Mononuclear cell (primary cell): Measurements from ENCODE around the gene DAB1. TPM values are rescaled to one million over a fixed set of nuclear protein-coding genes. Genes with fewer than 3 reads are reported as not detected.

Experiments
- H3K27me3 ChIP-seq: 2 replicates; pipeline ENCODE4 v1.6.0; 2011; ENCODE audit warnings: low read length, control low read depth; ENCODE audit not compliant: insufficient read depth
- H3K4me1 ChIP-seq: 2 replicates; pipeline ENCODE4 v1.5.1; 2011; ENCODE audit warnings: mild to moderate bottlenecking, low read length, control low read depth; ENCODE audit not compliant: insufficient read depth
- H3K4me3 ChIP-seq: 2 replicates; pipeline ENCODE4 v1.5.1; 2011; ENCODE audit warnings: mild to moderate bottlenecking, low read length, moderate library complexity
- H3K9me3 ChIP-seq: 2 replicates; pipeline ENCODE4 v1.5.1; 2011; ENCODE audit warnings: low read depth, mild to moderate bottlenecking, control low read depth, low read length
- total RNA-seq: library from RNA; depleted of rRNA; stranded (reverse); fragments of >200 nt; gene quantifications from one replicate; pipeline ENCODE4 v1.2.3, GENCODE V29; 2012

The DAB1 gene
- total RNA-seq, 1 donor: 0.42 TPM

- no peaks in the 10 kb centered on the region for H3K4me1 ChIP-seq
- no peak overlapping the region for H3K4me3 ChIP-seq
- no peaks in the 10 kb centered on the region for H3K27me3 ChIP-seq
- no peaks in the 10 kb centered on the region for H3K9me3 ChIP-seq
These were observed 399.0 kb downstream of the DAB1 start for GRCh38 chr1:57024855-57025254.

- H3K27me3 ChIP-seq: no peaks in the 10 kb centered on the region
- no peaks in the 10 kb centered on the region for H3K9me3 ChIP-seq
- no peaks in the 10 kb centered on the region for H3K4me1 ChIP-seq
- no peak overlapping the region for H3K4me3 ChIP-seq
These were observed 399.4 kb downstream of the DAB1 start for GRCh38 chr1:57024428-57024827.

GRCh38 chr1:57020216-57020615 lies 403.6 kb downstream of the DAB1 start:
- no peaks in the 10 kb centered on the region for H3K9me3 ChIP-seq
- no peaks in the 10 kb centered on the region for H3K4me1 ChIP-seq
- no peak overlapping the region for H3K4me3 ChIP-seq
- no peaks in the 10 kb centered on the region for H3K27me3 ChIP-seq

GRCh38 chr1:57019236-57019839 lies 404.5 kb downstream of the DAB1 start:
- Histone ChIP-seq H3K9me3 (no peaks in the 10 kb centered on the region), H3K27me3 (no peaks in the 10 kb centered on the region), H3K4me1 (no peaks in the 10 kb centered on the region), H3K4me3 (no peak overlapping the region)

- Histone ChIP-seq H3K4me1 (no peaks in the 10 kb centered on the region), H3K4me3 (no peak overlapping the region), H3K9me3 (no peaks in the 10 kb centered on the region), H3K27me3 (no peaks in the 10 kb centered on the region)
These were observed 405.7 kb downstream of the DAB1 start for GRCh38 chr1:57018119-57018518.

GRCh38 chr1:57017717-57018116 lies 406.1 kb downstream of the DAB1 start:
- Histone ChIP-seq H3K4me3 (no peak overlapping the region), H3K9me3 (no peaks in the 10 kb centered on the region), H3K4me1 (no peaks in the 10 kb centered on the region)

GRCh38 chr1:57017200-57017599 lies 406.7 kb downstream of the DAB1 start:
- H3K27me3 ChIP-seq: no peaks in the 10 kb centered on the region
- H3K9me3 ChIP-seq: no peaks in the 10 kb centered on the region
- no peak overlapping the region for H3K4me3 ChIP-seq
- no peaks in the 10 kb centered on the region for H3K4me1 ChIP-seq

More at GRCh38 chr1:57017717-57018116, 406.1 kb downstream of the DAB1 start:
- H3K27me3 ChIP-seq: no peaks in the 10 kb centered on the region

GRCh38 chr1:57015071-57015470 lies 408.8 kb downstream of the DAB1 start:
- Histone ChIP-seq H3K27me3 (no peaks in the 10 kb centered on the region), H3K9me3 (no peaks in the 10 kb centered on the region), H3K4me1 (no peaks in the 10 kb centered on the region), H3K4me3 (no peak overlapping the region)

GRCh38 chr1:57013522-57013921 lies 410.3 kb downstream of the DAB1 start:
- Histone ChIP-seq H3K4me3 (no peak overlapping the region), H3K9me3 (no peaks in the 10 kb centered on the region), H3K27me3 (no peaks in the 10 kb centered on the region), H3K4me1 (no peaks in the 10 kb centered on the region)

GRCh38 chr1:57012315-57012714 lies 411.5 kb downstream of the DAB1 start:
- H3K4me1 ChIP-seq: no peaks in the 10 kb centered on the region
- no peak overlapping the region for H3K4me3 ChIP-seq
- no peaks in the 10 kb centered on the region for H3K9me3 ChIP-seq
- no peaks in the 10 kb centered on the region for H3K27me3 ChIP-seq

GRCh38 chr1:57010511-57010910 lies 413.3 kb downstream of the DAB1 start:
- Histone ChIP-seq H3K27me3 (no peaks in the 10 kb centered on the region), H3K4me1 (no peaks in the 10 kb centered on the region), H3K9me3 (no peaks in the 10 kb centered on the region), H3K4me3 (no peak overlapping the region)

GRCh38 chr1:57007948-57008347 lies 415.9 kb downstream of the DAB1 start:
- Histone ChIP-seq H3K4me1 (no peaks in the 10 kb centered on the region), H3K27me3 (no peaks in the 10 kb centered on the region), H3K9me3 (no peaks in the 10 kb centered on the region)

GRCh38 chr1:57007472-57007871 lies 416.4 kb downstream of the DAB1 start:
- no peaks in the 10 kb centered on the region for H3K4me1 ChIP-seq
- H3K27me3 ChIP-seq: no peaks in the 10 kb centered on the region
- H3K9me3 ChIP-seq: no peaks in the 10 kb centered on the region
- no peak overlapping the region for H3K4me3 ChIP-seq

More at GRCh38 chr1:57007948-57008347, 415.9 kb downstream of the DAB1 start:
- no peak overlapping the region for H3K4me3 ChIP-seq

GRCh38 chr1:57003398-57004139 lies 420.3 kb downstream of the DAB1 start:
- Histone ChIP-seq H3K4me3 (no peak overlapping the region), H3K9me3 (no peaks in the 10 kb centered on the region), H3K27me3 (no peaks in the 10 kb centered on the region), H3K4me1 (no peaks in the 10 kb centered on the region)

GRCh38 chr1:56995414-56996100 lies 428.3 kb downstream of the DAB1 start:
- Histone ChIP-seq H3K9me3 (no peaks in the 10 kb centered on the region), H3K4me3 (no peak overlapping the region), H3K27me3 (no peaks in the 10 kb centered on the region), H3K4me1 (no peaks in the 10 kb centered on the region)
